Umbilical cord (tissue), 2 donors: ENCODE results near the gene TRDMT1. TPM values are rescaled to one million over a fixed set of nuclear protein-coding genes. Genes with fewer than 3 reads are reported as not detected.

ENCODE experiments used
- DNase-seq: peaks from one replicate; pipeline ENCODE4 v3.0.0-alpha.2; 2015; ENCODE audit warnings: low spot score
- total RNA-seq: library from RNA; depleted of rRNA; stranded (reverse); fragments of >200 nt; gene quantifications from one replicate; pipeline ENCODE4 v1.2.3, GENCODE V29; 2014; ENCODE audit warnings: low replicate concordance; ENCODE audit not compliant: insufficient read depth

Gene TRDMT1
- total RNA-seq, 1 donor from 2014 or later: 29.9 TPM

- DNase-seq: no peak
Measured at GRCh38 chr10:17232276-17232960, 30.9 kb upstream of the TRDMT1 start.

- no peak for DNase-seq
Measured at GRCh38 chr10:17231788-17232187, 30.3 kb upstream of the TRDMT1 start.

- DNase-seq: peak; percentile 87
Measured at GRCh38 chr10:17229967-17230682, 28.7 kb upstream of the TRDMT1 start.

- no peak for DNase-seq
Measured at GRCh38 chr10:17229717-17229966, 28.2 kb upstream of the TRDMT1 start.

GRCh38 chr10:17229016-17229716, 27.7 kb upstream of the TRDMT1 start:
- DNase-seq: peak; percentile 90

GRCh38 chr10:17228091-17229015, 26.9 kb upstream of the TRDMT1 start, which contains the start of gene VIM:
VIM (plus strand) TSS chr10:17228241; CDS start chr10:17229423, 1,182 bp downstream.
- peak; percentile 94 for DNase-seq

GRCh38 chr10:17227367-17228090, 26.1 kb upstream of the TRDMT1 start:
- DNase-seq: peak; percentile 50

GRCh38 chr10:17226891-17227303, 25.4 kb upstream of the TRDMT1 start:
- DNase-seq: no peak

- DNase-seq: no peak
Measured at GRCh38 chr10:17225808-17226207, 24.3 kb upstream of the TRDMT1 start.

GRCh38 chr10:17222329-17222728, 20.9 kb upstream of the TRDMT1 start:
- DNase-seq: no peak

- no peak for DNase-seq
Measured at GRCh38 chr10:17220652-17221100, 19.2 kb upstream of the TRDMT1 start.

- DNase-seq: no peak
Measured at GRCh38 chr10:17219024-17219423, 17.6 kb upstream of the TRDMT1 start.

- DNase-seq: peak; percentile 75
Measured at GRCh38 chr10:17217631-17218232, 16.3 kb upstream of the TRDMT1 start.

GRCh38 chr10:17216901-17217395, 15.5 kb upstream of the TRDMT1 start:
- peak; percentile 66 for DNase-seq

- peak; percentile 80 for DNase-seq
Measured at GRCh38 chr10:17216217-17216900, 14.9 kb upstream of the TRDMT1 start.

GRCh38 chr10:17215782-17216122, 14.3 kb upstream of the TRDMT1 start:
- no peak for DNase-seq

- DNase-seq: peak; percentile 53
Measured at GRCh38 chr10:17214971-17215781, 13.7 kb upstream of the TRDMT1 start.

- peak; percentile 57 for DNase-seq
Measured at GRCh38 chr10:17214526-17214925, 13.1 kb upstream of the TRDMT1 start.
